Measurements from ENCODE around the gene SBNO2. TPM values are rescaled to one million over a fixed set of nuclear protein-coding genes. Genes with fewer than 3 reads are reported as not detected.

SBNO2 gene
- total and polyA plus RNA-seq, 9 of the 15 experiments (the other 6 are each of a cell fraction or from before 2014, with no cell fraction given), result 0.01 to 46.2 (median 6.7) TPM

- TF ChIP-seq POLR2G (IDR thresholded peaks at IDR 0.05; ENCODE audit: low read depth, low read length), result 0 out of 2 replicates have a peak, but pooled peaks have one; percentile 5
- no peak for TF ChIP-seq ZNF696 (CRISPR knock-in tag; conservative IDR thresholded peaks at IDR 0.05)
- POLR2A ChIA-PET, result no interaction called here
- CTCF ChIA-PET (ENCODE audit: low intra/inter-chr PET ratio), result no interaction called here
- FAIRE-seq (no peak), DNase-seq (ENCODE audit: extremely low read depth in 1 of 4, low spot score in 3 of 4) (no peak), ATAC-seq (no peak)
- no peaks in the 10 kb centered on the region for H3K9me3 ChIP-seq (replicated peaks; ENCODE audit: control insufficient read depth, insufficient read depth, low read depth, low read length)
- H3K9me1 ChIP-seq (ENCODE audit: control insufficient read depth, insufficient read depth, low read length), result no peaks in the 10 kb centered on the region
- WGBS (ENCODE audit: insufficient coverage, low coverage, missing lambda C conversion rate), result 94% methylated on average over 32 of the region's 69 CpGs
- in situ Hi-C loops (cut with MboI), result no loop called here
- peaks cover 0 to 75% of the 10 kb centered on the region in 2 experiments; a peak in 3 of 5 replicates for H3K4me1 ChIP-seq (replicated peaks in 1 of 2; ENCODE audit: control insufficient read depth in 2 of 2, insufficient read depth in 2 of 2, low read length in 2 of 2)
- peaks cover 9% of the 10 kb centered on the region for H4K20me1 ChIP-seq (replicated peaks; ENCODE audit: control insufficient read depth, insufficient read depth, low read length)
- H3K4me2 ChIP-seq (ENCODE audit: insufficient read depth, low read length), result no peak overlapping the region
- H3K4me3 ChIP-seq, result no peak overlapping the region
- intact Hi-C loops (cut with micrococcal nuclease), result no loop called here
- peaks cover 43% of the 10 kb centered on the region for H3K79me2 ChIP-seq (ENCODE audit: control insufficient read depth, insufficient read depth, low read length)
- H3K9ac ChIP-seq (ENCODE audit: insufficient read depth in 1 of 2, low read depth in 2 of 2, low read length in 2 of 2), result no peak overlapping the region; a peak in 1 of 4 replicates
- no TSS peak for BruUV-seq (replicated peaks)
- no peak overlapping the region for H2AFZ ChIP-seq (ENCODE audit: low read depth, low read length)
- peaks cover 15% of the 10 kb centered on the region; the same call in 1 of the 3 replicates for H3K36me3 ChIP-seq (ENCODE audit: control insufficient read depth, insufficient read depth, low read length)
- H3K27ac ChIP-seq (ENCODE audit: extremely low read depth, low read depth, low read length), result no peak overlapping the region
- no peaks in the 10 kb centered on the region for H3K27me3 ChIP-seq (ENCODE audit: control insufficient read depth in 2 of 2, insufficient read depth in 2 of 2, low read length in 2 of 2)
Measured at GRCh38 chr19:1157931-1158884, 15.9 kb downstream of the SBNO2 start.
